ENCODE measurements around the gene UFSP1.

UFSP1 gene

GRCh38 chr7:100878013-100878412 is 11.5 kb downstream of the UFSP1 start:
- TF ChIP-seq EZH2phosphoT487 (conservative IDR thresholded peaks at IDR 0.05; ENCODE audit: low read length): no peak
- no peak for TF ChIP-seq CTCF (IDR thresholded peaks at IDR 0.05; ENCODE audit: insufficient read depth, low read length, poor library complexity, severe bottlenecking)
- H3K4me3 ChIP-seq (ENCODE audit: insufficient read depth, low read length, poor library complexity, severe bottlenecking): no peak overlapping the region
- H3K9ac ChIP-seq (ENCODE audit: low read length): no peak overlapping the region
- peaks cover 75% of the 10 kb centered on the region for H3K79me2 ChIP-seq (ENCODE audit: insufficient read depth, low read length)
- H3K9me2 ChIP-seq (replicated peaks; ENCODE audit: insufficient read depth, low read length): no peaks in the 10 kb centered on the region
- H3K27me3 ChIP-seq (ENCODE audit: low read length): no peaks in the 10 kb centered on the region
- no peak overlapping the region for H2AFZ ChIP-seq (ENCODE audit: low read depth, low read length, severe bottlenecking)
- no peaks in the 10 kb centered on the region for H3K9me3 ChIP-seq (ENCODE audit: insufficient read depth, low read length)
- H3K27ac ChIP-seq (ENCODE audit: low read depth, low read length): no peak overlapping the region
- peaks cover 19% of the 10 kb centered on the region for H3K36me3 ChIP-seq (ENCODE audit: low read length)
- peaks cover 21% of the 10 kb centered on the region; the same call in 1 of the 2 replicates for H4K20me1 ChIP-seq (ENCODE audit: low read depth, low read length)
- no peaks in the 10 kb centered on the region for H3F3A ChIP-seq (ENCODE audit: insufficient read depth)
- peak overlapping the region; percentile 83 for H3K4me2 ChIP-seq (ENCODE audit: low read depth, low read length, poor library complexity, severe bottlenecking)

- Histone ChIP-seq H3K4me3 (ENCODE audit: insufficient read depth, low read length, poor library complexity, severe bottlenecking) (peak overlapping the region; percentile 88), H3K9me3 (ENCODE audit: insufficient read depth, low read length) (no peaks in the 10 kb centered on the region), H2AFZ (ENCODE audit: low read depth, low read length, severe bottlenecking) (peak overlapping the region; percentile 44), H3F3A (ENCODE audit: insufficient read depth) (no peaks in the 10 kb centered on the region), H4K20me1 (ENCODE audit: low read depth, low read length) (peaks cover 17% of the 10 kb centered on the region; the same call in 1 of the 2 replicates), H3K36me3 (ENCODE audit: low read length) (peaks cover 18% of the 10 kb centered on the region), H3K79me2 (ENCODE audit: insufficient read depth, low read length) (peaks cover 54% of the 10 kb centered on the region), H3K27me3 (ENCODE audit: low read length) (no peaks in the 10 kb centered on the region), H3K9ac (ENCODE audit: low read length) (peak overlapping the region; percentile 96), H3K9me2 (replicated peaks; ENCODE audit: insufficient read depth, low read length) (no peaks in the 10 kb centered on the region), H3K27ac (ENCODE audit: low read depth, low read length) (peak overlapping the region; percentile 79), H3K4me2 (ENCODE audit: low read depth, low read length, poor library complexity, severe bottlenecking) (peak overlapping the region; percentile 83)
- TF ChIP-seq CTCF (IDR thresholded peaks at IDR 0.05; ENCODE audit: insufficient read depth, low read length, poor library complexity, severe bottlenecking) (no peak), EZH2phosphoT487 (conservative IDR thresholded peaks at IDR 0.05; ENCODE audit: low read length) (no peak)
Measured at GRCh38 chr7:100875356-100875751, 14.2 kb downstream of the UFSP1 start.

GRCh38 chr7:100874577-100875355 is 14.7 kb downstream of the UFSP1 start, which contains the start of gene SRRT:
Gene SRRT (plus strand): TSS chr7:100875103. CDS start chr7:100875591, 488 bp downstream.
- Histone ChIP-seq H3K36me3 (ENCODE audit: low read length) (peaks cover 18% of the 10 kb centered on the region), H3K79me2 (ENCODE audit: insufficient read depth, low read length) (peaks cover 48% of the 10 kb centered on the region)

GRCh38 chr7:100874300-100874576 is 15.3 kb downstream of the UFSP1 start:
- peaks cover 16% of the 10 kb centered on the region for H3K36me3 ChIP-seq (ENCODE audit: low read length)
- H3K9ac ChIP-seq (ENCODE audit: low read length): peak overlapping the region; percentile 96
- H2AFZ ChIP-seq (ENCODE audit: low read depth, low read length, severe bottlenecking): peak overlapping the region; percentile 6
- no peaks in the 10 kb centered on the region for H3K9me2 ChIP-seq (replicated peaks; ENCODE audit: insufficient read depth, low read length)
- no peaks in the 10 kb centered on the region for H3K27me3 ChIP-seq (ENCODE audit: low read length)
- H3K27ac ChIP-seq (ENCODE audit: low read depth, low read length): peak overlapping the region; percentile 76
- peak overlapping the region; percentile 70 for H3K4me2 ChIP-seq (ENCODE audit: low read depth, low read length, poor library complexity, severe bottlenecking)
- peak overlapping the region; percentile 65 for H3K4me3 ChIP-seq (ENCODE audit: insufficient read depth, low read length, poor library complexity, severe bottlenecking)
- no peaks in the 10 kb centered on the region for H3K9me3 ChIP-seq (ENCODE audit: insufficient read depth, low read length)
- H3K79me2 ChIP-seq (ENCODE audit: insufficient read depth, low read length): peaks cover 43% of the 10 kb centered on the region
- no peaks in the 10 kb centered on the region for H3F3A ChIP-seq (ENCODE audit: insufficient read depth)
- TF ChIP-seq EZH2phosphoT487 (conservative IDR thresholded peaks at IDR 0.05; ENCODE audit: low read length): no peak
- TF ChIP-seq CTCF (IDR thresholded peaks at IDR 0.05; ENCODE audit: insufficient read depth, low read length, poor library complexity, severe bottlenecking): no peak
- H4K20me1 ChIP-seq (ENCODE audit: low read depth, low read length): peaks cover 17% of the 10 kb centered on the region; the same call in 1 of the 2 replicates

More at GRCh38 chr7:100874577-100875355, 14.7 kb downstream of the UFSP1 start, which contains the start of gene SRRT:
- H2AFZ ChIP-seq (ENCODE audit: low read depth, low read length, severe bottlenecking): peak within 1 kb of the TSS; percentile 44
- H3K27ac ChIP-seq (ENCODE audit: low read depth, low read length): peak within 1 kb of the TSS; percentile 79
- H4K20me1 ChIP-seq (ENCODE audit: low read depth, low read length): peaks cover 17% of the 10 kb centered on the region; the same call in 1 of the 2 replicates
- no peaks in the 10 kb centered on the region for H3K27me3 ChIP-seq (ENCODE audit: low read length)
- no peaks in the 10 kb centered on the region for H3F3A ChIP-seq (ENCODE audit: insufficient read depth)
- H3K4me3 ChIP-seq (ENCODE audit: insufficient read depth, low read length, poor library complexity, severe bottlenecking): peak within 1 kb of the TSS; percentile 88
- H3K4me2 ChIP-seq (ENCODE audit: low read depth, low read length, poor library complexity, severe bottlenecking): peak within 1 kb of the TSS; percentile 83
- no peaks in the 10 kb centered on the region for H3K9me2 ChIP-seq (replicated peaks; ENCODE audit: insufficient read depth, low read length)
- TF ChIP-seq EZH2phosphoT487 (conservative IDR thresholded peaks at IDR 0.05; ENCODE audit: low read length): no peak
- H3K9ac ChIP-seq (ENCODE audit: low read length): peak within 1 kb of the TSS; percentile 96
- no peaks in the 10 kb centered on the region for H3K9me3 ChIP-seq (ENCODE audit: insufficient read depth, low read length)

Data from SU-DHL-6 (cell line).